ENCODE measurements around the gene RARA. TPM values are rescaled to one million over a fixed set of nuclear protein-coding genes. Genes with fewer than 3 reads are reported as not detected.
A peak's percentile ranks its signal among the peaks of the same experiment; 100 is the strongest.

The RARA gene
- total RNA-seq, 1 donor: 40.9 TPM

- no peak for DNase-seq (ENCODE audit: low read depth in 2 of 3, low spot score in 2 of 3)
These were observed 4.9 kb downstream of the RARA start for GRCh38 chr17:40313668-40314583.

- DNase-seq (ENCODE audit: low read depth in 2 of 3, low spot score in 2 of 3): peak in 2 of 3 donors; percentile 98
These were observed 5.6 kb downstream of the RARA start for GRCh38 chr17:40314584-40314956.

DNA sequence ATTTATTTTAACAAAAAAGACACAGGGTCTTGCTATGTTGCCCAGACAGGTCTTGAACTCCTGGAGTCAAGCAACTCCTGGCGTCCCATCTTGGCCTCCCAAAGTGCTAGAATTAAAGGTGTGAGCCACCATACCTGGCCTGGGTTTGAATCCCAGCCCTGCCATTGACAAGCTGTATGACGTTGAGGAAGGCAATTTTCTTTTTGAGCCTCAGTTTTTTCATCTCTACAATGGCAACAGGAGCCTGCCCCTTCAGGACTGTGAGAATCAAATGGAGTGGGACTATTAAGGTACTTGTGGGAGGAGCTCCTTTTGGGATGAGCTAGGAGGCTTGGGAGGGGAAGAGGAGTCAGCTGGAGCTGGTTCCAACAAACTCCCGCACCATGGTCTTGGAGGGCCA lies 6.2 kb downstream of the RARA start:
- no peak for DNase-seq (ENCODE audit: low read depth in 2 of 3, low spot score in 2 of 3)

DNA sequence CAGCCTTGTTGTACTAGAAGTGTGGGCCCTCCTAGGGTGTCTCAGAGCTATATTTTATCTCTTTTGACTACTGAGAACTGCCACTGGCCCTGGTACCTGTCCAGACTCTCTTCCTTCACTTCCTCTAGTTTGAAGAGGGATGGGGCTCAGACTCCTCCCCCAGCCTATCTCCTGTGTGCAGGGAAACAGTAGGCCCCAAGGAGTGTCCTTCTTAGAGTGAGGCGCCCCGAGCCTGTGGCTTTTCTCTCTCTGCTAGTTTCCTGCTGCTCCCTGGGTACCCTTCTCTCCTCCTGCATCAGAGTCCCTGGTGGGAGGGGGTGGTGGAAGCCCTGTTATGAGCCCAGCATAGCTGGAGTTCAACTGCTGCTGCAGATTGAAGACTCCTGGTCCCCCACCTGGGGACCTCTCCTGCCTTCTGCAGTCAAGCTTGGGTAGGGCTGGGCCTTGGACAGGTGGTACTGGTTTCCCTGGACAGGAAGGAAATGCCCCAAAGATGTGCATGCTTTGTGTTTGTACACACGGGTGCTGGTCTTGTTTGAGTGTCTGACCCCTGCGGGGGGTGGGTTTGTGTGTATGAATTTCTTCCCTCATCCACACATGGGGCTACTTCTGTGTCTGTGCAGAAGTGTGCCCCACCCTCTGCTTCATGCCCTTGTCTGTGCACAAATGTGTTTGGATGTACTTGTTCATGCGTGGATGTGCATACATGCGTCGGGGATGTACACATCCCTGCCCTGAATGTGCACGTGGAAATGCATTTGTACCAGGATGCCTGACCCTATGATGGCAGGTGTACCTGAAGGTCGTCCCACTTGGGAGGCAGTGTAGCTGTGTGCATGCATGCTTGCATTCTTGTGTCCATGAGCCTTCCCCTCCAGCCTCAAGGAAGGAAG lies 6.9 kb downstream of the RARA start:
- peak in 1 of 3 donors; percentile 41 for DNase-seq (ENCODE audit: low read depth in 2 of 3, low spot score in 2 of 3)

DNA sequence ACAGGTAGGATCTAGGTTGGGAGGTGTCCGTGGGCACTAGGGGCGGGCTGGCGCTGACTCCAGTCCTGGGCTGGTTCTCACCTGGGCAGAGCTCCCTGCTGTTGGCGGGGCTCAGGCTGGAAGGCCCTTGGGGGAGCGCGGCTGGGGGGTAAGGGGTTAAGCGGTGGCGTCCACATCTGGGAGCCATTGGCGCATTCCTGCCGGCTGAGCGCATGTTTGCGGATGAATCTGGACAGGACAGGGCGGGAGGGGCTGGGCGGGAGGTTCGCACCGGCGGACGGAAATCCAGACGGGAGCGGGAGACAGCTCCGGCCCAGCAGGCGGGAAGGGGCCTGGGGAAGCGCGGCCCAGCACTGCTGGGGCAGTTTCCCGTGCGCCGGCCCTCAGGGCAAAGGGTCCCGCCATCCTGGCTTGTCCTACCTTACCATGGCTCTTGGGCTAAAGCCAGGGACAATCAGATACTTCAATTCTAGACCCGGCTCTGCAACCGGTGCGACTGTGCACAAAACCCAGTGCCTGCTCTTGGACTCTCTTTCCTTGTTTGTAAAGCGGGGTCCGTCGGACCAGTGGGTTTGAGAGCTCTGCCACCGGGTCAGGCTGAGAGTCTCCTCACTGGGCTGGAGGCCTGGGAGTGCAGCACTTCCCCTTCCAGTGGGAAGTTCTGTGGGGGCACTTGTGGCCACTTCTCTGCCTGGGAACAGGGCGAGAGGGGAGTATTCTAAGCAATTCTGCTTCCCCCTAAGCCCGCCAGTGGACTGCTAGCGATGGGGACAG lies 7.8 kb downstream of the RARA start:
- no peak for DNase-seq (ENCODE audit: low read depth in 2 of 3, low spot score in 2 of 3)

- no peak for DNase-seq (ENCODE audit: low read depth in 2 of 3, low spot score in 2 of 3)
These were observed 8.4 kb downstream of the RARA start for GRCh38 chr17:40317345-40317873.

DNA sequence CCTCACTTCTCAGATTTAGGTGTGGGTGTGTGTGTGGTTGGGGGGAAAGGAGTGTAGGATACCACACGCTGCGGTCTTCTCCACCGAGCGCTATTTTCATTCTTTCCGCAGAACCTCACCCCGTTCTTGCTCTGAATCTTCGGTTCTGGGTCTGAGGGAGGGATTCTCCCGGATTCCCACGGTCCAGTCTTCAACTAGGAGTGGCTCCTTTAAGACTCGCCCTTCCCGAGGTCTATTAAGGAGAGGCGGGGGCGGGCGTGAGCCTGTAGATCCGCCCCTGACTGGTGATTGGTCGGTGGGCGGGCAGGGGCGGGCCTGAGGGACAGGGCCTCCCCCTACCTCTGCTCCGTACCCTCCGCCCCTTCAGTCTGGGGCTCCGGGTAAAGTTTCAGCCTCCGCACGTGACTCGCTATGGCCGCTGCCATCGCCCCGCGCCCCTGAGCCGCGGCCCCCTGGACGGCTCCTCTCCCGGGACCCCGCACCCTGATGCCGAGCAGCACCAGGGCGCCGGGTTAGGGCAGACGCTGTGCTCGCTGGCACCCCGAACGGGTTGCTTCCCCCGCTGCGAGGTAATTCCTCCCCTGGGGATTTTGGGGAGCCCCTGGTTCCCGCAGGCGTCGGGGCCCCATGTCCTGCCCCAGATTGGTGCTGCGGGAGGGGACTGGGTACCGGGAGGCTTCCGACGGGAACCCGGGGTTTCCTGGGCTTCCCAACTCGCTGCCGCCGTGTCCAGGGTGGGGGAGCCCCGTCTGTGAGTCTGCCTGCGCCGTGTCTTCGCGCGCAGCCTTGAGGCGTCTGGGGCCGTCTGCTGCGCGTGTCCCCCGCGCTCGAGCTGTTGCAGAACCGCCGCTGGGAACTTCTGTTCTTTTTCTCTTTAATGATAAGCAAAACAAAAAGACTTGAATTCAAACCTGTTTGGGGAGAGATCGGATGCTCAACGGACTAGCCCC lies 9.2 kb downstream of the RARA start:
- DNase-seq (ENCODE audit: low read depth in 2 of 3, low spot score in 2 of 3): peak; percentile 77 to 95 (median 93)

DNA sequence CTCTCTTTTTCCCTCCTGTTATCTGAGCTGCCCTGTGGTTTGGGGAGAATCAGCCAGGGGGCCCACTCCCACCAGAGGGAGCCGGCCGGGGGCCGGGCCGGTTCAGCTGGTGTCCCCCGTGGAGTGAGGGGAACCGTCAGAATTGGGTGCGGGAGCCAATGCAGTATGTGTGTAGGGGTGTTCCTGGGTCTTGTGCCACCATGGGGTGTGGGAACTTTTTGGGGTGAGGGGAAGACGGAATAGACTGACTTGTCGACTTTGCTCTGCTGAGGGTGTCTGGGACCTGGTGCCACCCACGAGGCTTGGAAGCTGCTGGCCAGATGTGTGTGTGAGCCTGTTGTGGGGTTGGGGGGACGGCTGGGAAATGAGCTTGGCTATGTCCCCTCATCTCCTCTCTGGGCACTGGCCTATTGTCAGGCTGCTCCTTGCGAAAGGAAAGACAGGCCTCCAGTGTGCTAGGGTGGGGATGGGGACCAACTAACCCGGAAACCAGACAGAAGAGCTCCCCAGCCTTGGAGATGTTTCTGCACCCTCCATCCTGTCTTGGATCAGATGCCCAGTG lies 9.9 kb downstream of the RARA start:
- no peak for DNase-seq (ENCODE audit: low read depth in 2 of 3, low spot score in 2 of 3)

GRCh38 chr17:40319651-40320540 lies 10.9 kb downstream of the RARA start:
- DNase-seq (ENCODE audit: low read depth in 2 of 3, low spot score in 2 of 3): peak in 2 of 3 donors; percentile 80 to 81

GRCh38 chr17:40320756-40321523 lies 12.0 kb downstream of the RARA start:
- no peak for DNase-seq (ENCODE audit: low read depth in 2 of 3, low spot score in 2 of 3)

GRCh38 chr17:40321524-40321929 lies 12.5 kb downstream of the RARA start:
- no peak for DNase-seq (ENCODE audit: low read depth in 2 of 3, low spot score in 2 of 3)

- no peak for DNase-seq (ENCODE audit: low read depth in 2 of 3, low spot score in 2 of 3)
These were observed 13.0 kb downstream of the RARA start for GRCh38 chr17:40321961-40322357.

DNA sequence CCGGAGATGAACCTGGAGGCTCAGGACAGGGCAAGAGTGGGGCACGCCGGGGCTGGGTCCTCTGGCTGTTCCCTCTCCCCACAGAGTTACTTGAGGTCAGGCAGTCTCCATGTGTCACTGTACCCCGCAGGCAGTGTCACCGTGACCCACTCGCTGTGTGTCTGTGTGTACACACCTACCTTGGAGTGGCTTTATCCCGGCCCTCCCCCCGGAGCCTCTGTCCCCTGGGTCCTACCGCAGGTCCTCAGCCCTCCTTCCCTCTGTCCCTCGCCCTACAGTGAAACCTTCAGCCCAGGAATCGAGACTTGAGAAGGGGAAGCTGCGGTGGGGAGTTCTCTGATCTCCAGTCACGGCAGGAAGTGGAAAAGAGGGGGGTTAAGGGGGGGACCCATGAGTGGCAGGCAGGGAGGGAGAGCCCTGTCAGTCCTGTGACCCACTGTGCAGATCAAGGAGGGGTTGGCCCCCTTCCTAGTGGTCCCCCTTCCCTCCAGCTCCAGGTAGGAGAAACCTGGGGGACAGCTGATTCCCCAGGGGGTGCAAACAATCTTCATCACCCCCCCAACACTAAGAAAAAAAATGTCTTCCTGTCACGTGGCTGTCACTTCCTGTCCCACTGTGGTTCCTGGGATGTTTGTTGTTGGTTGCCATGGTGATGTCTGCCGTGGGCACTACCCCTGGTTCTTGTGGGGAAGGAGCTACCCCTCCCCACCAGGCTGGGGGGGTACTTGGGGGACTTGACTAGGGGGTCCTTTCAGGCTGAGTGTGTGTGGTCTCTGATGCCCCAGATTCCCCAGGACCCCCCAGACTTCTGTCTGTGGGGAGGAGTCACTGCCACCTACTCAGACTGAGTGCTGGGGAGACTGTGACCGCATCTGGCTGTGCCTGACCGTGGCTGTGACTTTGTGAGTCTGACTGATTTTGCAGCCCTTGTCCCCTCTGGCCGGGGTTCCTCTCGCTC lies 13.7 kb downstream of the RARA start:
- peak; percentile 94 to 99 (median 98) for DNase-seq (ENCODE audit: low read depth in 2 of 3, low spot score in 2 of 3)

DNA sequence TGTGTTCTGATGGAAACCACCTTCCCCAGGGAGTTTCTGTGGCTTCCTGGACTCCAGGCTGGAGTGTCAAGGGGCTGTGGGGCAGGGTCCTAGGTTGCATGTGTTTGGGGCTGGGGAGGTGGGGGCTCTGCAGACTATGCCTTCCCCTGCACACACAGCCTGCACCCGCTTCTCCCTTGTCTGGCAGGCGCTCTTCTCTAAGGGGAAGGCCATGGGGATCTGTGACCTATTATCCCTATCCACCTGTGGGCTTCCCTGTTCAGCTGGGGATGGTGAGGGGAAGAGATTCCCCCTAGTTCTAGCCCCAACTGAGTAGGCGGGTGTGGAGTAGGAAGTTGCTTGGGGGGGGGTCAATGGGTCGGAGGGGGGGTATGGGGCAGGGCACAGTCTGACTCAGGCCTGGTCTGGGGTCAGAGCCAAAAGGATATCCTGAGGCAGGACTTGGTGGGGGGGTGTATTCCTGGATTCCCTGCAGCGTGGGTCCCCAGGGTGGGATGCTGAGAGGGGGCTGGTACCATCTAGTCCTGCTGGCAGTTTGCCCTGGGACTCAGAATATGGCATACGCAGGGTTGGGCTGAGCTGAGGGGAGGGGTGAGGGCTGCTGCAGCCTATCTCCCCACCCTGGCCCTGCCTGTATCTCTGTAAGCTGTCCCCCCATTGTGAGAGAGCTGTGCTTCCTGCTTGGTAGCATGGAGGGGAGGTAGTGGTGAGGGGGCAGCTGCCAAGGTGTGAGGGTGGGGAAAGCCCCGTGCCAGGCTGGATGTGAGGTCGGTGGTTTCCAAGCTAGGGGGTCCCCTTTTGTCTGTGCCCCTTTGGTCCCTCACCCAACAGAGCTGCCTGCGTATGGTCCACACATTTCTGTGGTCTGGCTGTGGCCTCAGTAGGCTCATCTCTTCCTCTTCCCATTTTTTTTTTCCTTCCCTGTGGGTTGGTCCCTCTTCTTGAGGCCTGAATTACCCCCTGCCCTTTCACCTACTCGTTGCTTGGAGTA lies 14.7 kb downstream of the RARA start:
- DNase-seq (ENCODE audit: low read depth in 2 of 3, low spot score in 2 of 3): peak in 2 of 3 donors; percentile 86 to 91

All from hematopoietic multipotent progenitor cell (in vitro differentiated cells).